Measurements from ENCODE around the gene LGR6. TPM values are rescaled to one million over a fixed set of nuclear protein-coding genes. Genes with fewer than 3 reads are reported as not detected.

The LGR6 gene
- polyA plus RNA-seq, 3 donors = not detected

- no CpG with 5 or more reads among the region's 2 CpGs for WGBS (ENCODE audit: insufficient coverage)
- intact Hi-C loops (cut with micrococcal nuclease) = no loop called here
- no peak overlapping the region for H3K4me2 ChIP-seq (replicated peaks; ENCODE audit: extremely low read depth, low read length, poor library complexity, severe bottlenecking)
- H3K79me2 ChIP-seq (ENCODE audit: insufficient read depth, low read length) = no peaks in the 10 kb centered on the region
- TF ChIP-seq, protein P1, sequence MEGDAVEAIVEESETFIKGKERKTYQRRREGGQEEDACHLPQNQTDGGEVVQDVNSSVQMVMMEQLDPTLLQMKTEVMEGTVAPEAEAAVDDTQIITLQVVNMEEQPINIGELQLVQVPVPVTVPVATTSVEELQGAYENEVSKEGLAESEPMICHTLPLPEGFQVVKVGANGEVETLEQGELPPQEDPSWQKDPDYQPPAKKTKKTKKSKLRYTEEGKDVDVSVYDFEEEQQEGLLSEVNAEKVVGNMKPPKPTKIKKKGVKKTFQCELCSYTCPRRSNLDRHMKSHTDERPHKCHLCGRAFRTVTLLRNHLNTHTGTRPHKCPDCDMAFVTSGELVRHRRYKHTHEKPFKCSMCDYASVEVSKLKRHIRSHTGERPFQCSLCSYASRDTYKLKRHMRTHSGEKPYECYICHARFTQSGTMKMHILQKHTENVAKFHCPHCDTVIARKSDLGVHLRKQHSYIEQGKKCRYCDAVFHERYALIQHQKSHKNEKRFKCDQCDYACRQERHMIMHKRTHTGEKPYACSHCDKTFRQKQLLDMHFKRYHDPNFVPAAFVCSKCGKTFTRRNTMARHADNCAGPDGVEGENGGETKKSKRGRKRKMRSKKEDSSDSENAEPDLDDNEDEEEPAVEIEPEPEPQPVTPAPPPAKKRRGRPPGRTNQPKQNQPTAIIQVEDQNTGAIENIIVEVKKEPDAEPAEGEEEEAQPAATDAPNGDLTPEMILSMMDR (IDR thresholded peaks at IDR 0.05) = no peak
- no peak overlapping the region for H3K4me3 ChIP-seq (replicated peaks in 1 of 3; ENCODE audit: low read depth in 2 of 3, low read length in 3 of 3)
- Mint-ChIP-seq H3K4me3 (no peak overlapping the region), H3K27me3 (ENCODE audit: low read depth in 3 of 3) (peaks cover 15 to 36% (median 18%) of the 10 kb centered on the region in 3 donors), H3K9me3 (no peaks in the 10 kb centered on the region), H3K27ac (no peak overlapping the region), H3K4me1 (no peaks in the 10 kb centered on the region), H3K36me3 (no peaks in the 10 kb centered on the region)
- DNase-seq = no peak
- H4K20me1 ChIP-seq (ENCODE audit: insufficient read depth, low read length) = no peaks in the 10 kb centered on the region
- H3K27me3 ChIP-seq (ENCODE audit: control insufficient read depth in 2 of 2, insufficient read depth in 2 of 2, low read length in 2 of 2) = peaks cover 3 to 10% of the 10 kb centered on the region in 2 donors
- H3K9ac ChIP-seq (ENCODE audit: insufficient read depth, low read length, poor library complexity, severe bottlenecking) = no peak overlapping the region
- no peak overlapping the region for H3K27ac ChIP-seq (ENCODE audit: low read depth in 1 of 2, low read length in 2 of 2)
- H3K9me3 ChIP-seq (replicated peaks in 1 of 2; ENCODE audit: control insufficient read depth in 1 of 2, insufficient read depth in 1 of 2, low read length in 2 of 2) = no peaks in the 10 kb centered on the region
- H3K36me3 ChIP-seq (replicated peaks in 1 of 2; ENCODE audit: control insufficient read depth in 1 of 2, insufficient read depth in 2 of 2, low read length in 2 of 2) = no peaks in the 10 kb centered on the region
- no peaks in the 10 kb centered on the region for H3K4me1 ChIP-seq (ENCODE audit: control insufficient read depth in 1 of 2, insufficient read depth in 2 of 2, low read length in 2 of 2)
- no peak overlapping the region for H2AFZ ChIP-seq (ENCODE audit: insufficient read depth, low read depth, low read length, poor library complexity, severe bottlenecking)
These were observed 85.2 kb downstream of the LGR6 start for GRCh38 chr1:202278751-202279150.

DNA sequence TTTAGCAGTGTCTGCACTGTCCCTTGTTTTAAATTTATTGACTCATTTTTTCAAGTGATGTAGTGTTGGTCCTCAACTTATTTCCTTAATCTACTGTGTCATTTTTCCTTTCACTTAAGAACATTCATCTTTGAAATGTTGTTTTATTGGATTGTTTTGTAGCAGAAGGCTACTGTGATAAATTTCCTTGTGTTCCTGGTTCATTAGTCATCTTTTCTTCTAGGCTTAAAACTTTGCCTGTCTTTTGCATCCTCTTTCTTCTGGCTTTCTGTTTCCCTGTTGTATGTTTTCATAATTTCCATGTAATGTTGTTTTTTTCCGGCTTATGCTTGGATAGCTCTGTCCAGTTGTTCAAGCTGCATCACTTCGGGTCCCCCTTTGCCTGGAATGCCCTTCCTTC, 86.2 kb downstream of the LGR6 start:
- Histone ChIP-seq H3K4me1 (ENCODE audit: control insufficient read depth in 1 of 2, insufficient read depth in 2 of 2, low read length in 2 of 2) (no peaks in the 10 kb centered on the region), H3K9ac (ENCODE audit: insufficient read depth, low read length, poor library complexity, severe bottlenecking) (no peak overlapping the region), H3K27ac (ENCODE audit: low read depth in 1 of 2, low read length in 2 of 2) (no peak overlapping the region), H4K20me1 (ENCODE audit: insufficient read depth, low read length) (no peaks in the 10 kb centered on the region), H3K27me3 (ENCODE audit: control insufficient read depth in 2 of 2, insufficient read depth in 2 of 2, low read length in 2 of 2) (peaks cover 7 to 12% of the 10 kb centered on the region in 2 donors), H3K4me2 (replicated peaks; ENCODE audit: extremely low read depth, low read length, poor library complexity, severe bottlenecking) (no peak overlapping the region), H2AFZ (ENCODE audit: insufficient read depth, low read depth, low read length, poor library complexity, severe bottlenecking) (no peak overlapping the region), H3K79me2 (ENCODE audit: insufficient read depth, low read length) (no peaks in the 10 kb centered on the region), H3K4me3 (replicated peaks in 1 of 3; ENCODE audit: low read depth in 2 of 3, low read length in 3 of 3) (no peak overlapping the region), H3K36me3 (replicated peaks in 1 of 2; ENCODE audit: control insufficient read depth in 1 of 2, insufficient read depth in 2 of 2, low read length in 2 of 2) (no peaks in the 10 kb centered on the region), H3K9me3 (replicated peaks in 1 of 2; ENCODE audit: control insufficient read depth in 1 of 2, insufficient read depth in 1 of 2, low read length in 2 of 2) (no peaks in the 10 kb centered on the region)
- DNase-seq = no peak
- Mint-ChIP-seq H3K4me1 (no peaks in the 10 kb centered on the region), H3K27ac (no peak overlapping the region), H3K27me3 (ENCODE audit: low read depth in 3 of 3) (peaks cover 19 to 44% (median 19%) of the 10 kb centered on the region in 3 donors), H3K4me3 (no peak overlapping the region), H3K36me3 (no peaks in the 10 kb centered on the region), H3K9me3 (no peaks in the 10 kb centered on the region)
- TF ChIP-seq, protein P1 (IDR thresholded peaks at IDR 0.05) = no peak
- no CpG with 5 or more reads among the region's 2 CpGs for WGBS (ENCODE audit: insufficient coverage)
- intact Hi-C loops (cut with micrococcal nuclease) = no loop called here
